Caco-2 (cell line): ENCODE measurements around the gene DLG2. TPM values are rescaled to one million over a fixed set of nuclear protein-coding genes. Genes with fewer than 3 reads are reported as not detected.

Experiments used
- BruUV-seq: library from RNA; stranded (reverse); fragments of 400-500 nt; replicated peaks from 2 replicates; lab custom pipeline; 2021; lab: Mats Ljungman, UMichigan
- CTCF ChIA-PET: fragments of 300-600 bp; sonication (Branson Sonifier 250); formaldehyde crosslinking; loops from one replicate; lab custom pipeline; 2022; ENCODE audit warnings: antibody characterized with exemption; lab: Charles Lee
- POLR2A ChIA-PET: fragments of 300-600 bp; sonication (Branson Sonifier 250); formaldehyde crosslinking; loops from one replicate; lab custom pipeline; 2022; ENCODE audit warnings: antibody characterized with exemption; lab: Charles Lee
- DNase-seq, 2 experiments: peaks; one replicate each; pipeline versions ENCODE4 v3.0.0 to v3.0.0-alpha.2; 2020 to 2022
- H3K27me3 ChIP-seq: replicated peaks from 2 replicates; pipeline ENCODE4 v1.6.0; 2011; ENCODE audit warnings: low read length; ENCODE audit not compliant: control insufficient read depth, insufficient read depth
- H3K36me3 ChIP-seq: 2 replicates; pipeline ENCODE4 v1.5.1; 2011; ENCODE audit warnings: low read length; ENCODE audit not compliant: control insufficient read depth, insufficient read depth
- H3K4me1 ChIP-seq: fragments of 250-450 bp; sonication (Bioruptor Pico); 2 replicates; pipeline ENCODE4 v1.5.1; 2020; ENCODE audit warnings: mild to moderate bottlenecking
- H3K4me3 ChIP-seq: 2 replicates; pipeline ENCODE4 v1.5.1; 2011; ENCODE audit warnings: low read depth, mild to moderate bottlenecking, control low read depth, low read length
- H3K9me3 ChIP-seq: fragments of 250-450 bp; sonication (Bioruptor Pico); 2 replicates; pipeline ENCODE4 v1.5.1; 2020; ENCODE audit warnings: mild to moderate bottlenecking, moderate library complexity
- H3K27ac Mint-ChIP-seq: one replicate; pipeline ENCODE4 v1.8.0; 2022; ENCODE audit warnings: mixed read lengths; ENCODE audit not compliant: unreplicated experiment
- H3K27me3 Mint-ChIP-seq: one replicate; pipeline ENCODE4 v1.8.0; 2022; ENCODE audit warnings: mixed read lengths; ENCODE audit not compliant: insufficient read depth, unreplicated experiment
- H3K36me3 Mint-ChIP-seq: one replicate; pipeline ENCODE4 v1.8.0; 2022; ENCODE audit warnings: mild to moderate bottlenecking, mixed read lengths; ENCODE audit not compliant: insufficient read depth, unreplicated experiment
- H3K4me1 Mint-ChIP-seq: one replicate; pipeline ENCODE4 v1.8.0; 2022; ENCODE audit warnings: low read depth, mixed read lengths; ENCODE audit not compliant: unreplicated experiment
- H3K4me3 Mint-ChIP-seq: one replicate; pipeline ENCODE4 v1.8.0; 2022; ENCODE audit warnings: mild to moderate bottlenecking, moderate library complexity, mixed read lengths; ENCODE audit not compliant: unreplicated experiment
- H3K9me3 Mint-ChIP-seq: one replicate; pipeline ENCODE4 v1.8.0; 2022; ENCODE audit warnings: mixed read lengths; ENCODE audit not compliant: unreplicated experiment
- CTCF ChIP-seq, 2 experiments: fragments of 200-600 bp in 1 of 2; IDR thresholded peaks; 1 replicate in 1 of 2; 2 replicates in 1 of 2; pipeline versions ENCODE4 v1.5.1 to v1.8.0; 2011 to 2022; ENCODE audit warnings: antibody characterized with exemption in 1 of 2, control low read depth in 1 of 2, inconsistent platforms in 1 of 2, low read depth in 1 of 2, low read length in 1 of 2, mild to moderate bottlenecking in 1 of 2, moderate library complexity in 1 of 2; ENCODE audit not compliant: insufficient read depth in 1 of 2, severe bottlenecking in 1 of 2, unreplicated experiment in 1 of 2
- intact Hi-C: fragments of 100-400 bp; cut with micrococcal nuclease; formaldehyde crosslinking; loops from one replicate; pipeline ENCODE4 v1.10.0; 2022; ENCODE audit not compliant: unreplicated experiment
- total RNA-seq: library from RNA; stranded (reverse); gene quantifications from 2 replicates; pipeline ENCODE4 v1.2.3, GENCODE V29; 2022

The DLG2 gene
- total RNA-seq, 1 experiment from 2014 or later, result 21.6 TPM

GRCh38 chr11:83721263-83721662 is 1905.9 kb downstream of the DLG2 start:
- Histone ChIP-seq H3K36me3 (no peaks in the 10 kb centered on the region), H3K4me3 (no peak overlapping the region), H3K27me3 (no peaks in the 10 kb centered on the region), H3K4me1 (peaks cover 49% of the 10 kb centered on the region), H3K9me3 (no peaks in the 10 kb centered on the region)
- POLR2A ChIA-PET, result interaction anchor here (0.6 to 1.0 kb wide), 3 partner anchors 35 to 485 kb away, joined by 3 to 6 read pairs (median 4); partner anchors contain the start of gene CCDC90B
- BruUV-seq, result no TSS peak
- intact Hi-C loops, result no loop called here
- H3K36me3 Mint-ChIP-seq, result peaks cover 12% of the 10 kb centered on the region
- peak overlapping the region; percentile 5 for H3K27ac Mint-ChIP-seq
- no peak for DNase-seq
- peaks cover 35% of the 10 kb centered on the region for H3K4me1 Mint-ChIP-seq
- peaks cover 8% of the 10 kb centered on the region for H3K9me3 Mint-ChIP-seq
- TF ChIP-seq CTCF (IDR thresholded peaks at IDR 0.05; ENCODE audit: insufficient read depth in 1 of 2, low read depth in 1 of 2, low read length in 1 of 2, severe bottlenecking in 1 of 2, unreplicated experiment in 1 of 2), result no peak
- no peaks in the 10 kb centered on the region for H3K27me3 Mint-ChIP-seq
- peak overlapping the region; percentile 3 for H3K4me3 Mint-ChIP-seq
- CTCF ChIA-PET, result interaction anchor here (0.7 to 1.4 kb wide), 3 partner anchors 10 to 887 kb away, joined by 4 to 7 read pairs (median 6); no protein-coding TSS in a partner anchor

GRCh38 chr11:83720675-83721074 is 1906.5 kb downstream of the DLG2 start:
- H3K9me3 ChIP-seq, result no peaks in the 10 kb centered on the region
- ChIA-PET POLR2A (interaction anchor here (0.6 to 1.0 kb wide), 3 partner anchors 36 to 485 kb away, joined by 3 to 6 read pairs (median 4); partner anchors contain the start of gene CCDC90B), CTCF (interaction anchor here (0.7 to 1.4 kb wide), 3 partner anchors 9 to 888 kb away, joined by 4 to 7 read pairs (median 6); no protein-coding TSS in a partner anchor)
- no TSS peak for BruUV-seq
- H3K9me3 Mint-ChIP-seq, result peaks cover 14% of the 10 kb centered on the region
- H3K27me3 Mint-ChIP-seq, result no peaks in the 10 kb centered on the region
- intact Hi-C loops, result no loop called here
- no peaks in the 10 kb centered on the region for H3K36me3 ChIP-seq
- H3K27ac Mint-ChIP-seq, result peak overlapping the region; percentile 5
- no peak overlapping the region for H3K4me3 Mint-ChIP-seq
- DNase-seq, result no peak
- H3K4me1 Mint-ChIP-seq, result peaks cover 38% of the 10 kb centered on the region
- peaks cover 43% of the 10 kb centered on the region for H3K4me1 ChIP-seq
- no peak for TF ChIP-seq CTCF (IDR thresholded peaks at IDR 0.05; ENCODE audit: insufficient read depth in 1 of 2, low read depth in 1 of 2, low read length in 1 of 2, severe bottlenecking in 1 of 2, unreplicated experiment in 1 of 2)
- H3K4me3 ChIP-seq, result no peak overlapping the region
- no peaks in the 10 kb centered on the region for H3K27me3 ChIP-seq
- H3K36me3 Mint-ChIP-seq, result peaks cover 16% of the 10 kb centered on the region

GRCh38 chr11:83717537-83717936 is 1909.6 kb downstream of the DLG2 start:
- CTCF ChIA-PET, result no interaction called here
- Mint-ChIP-seq H3K4me1 (peaks cover 48% of the 10 kb centered on the region), H3K4me3 (no peak overlapping the region), H3K9me3 (peaks cover 39% of the 10 kb centered on the region), H3K36me3 (peaks cover 9% of the 10 kb centered on the region), H3K27me3 (no peaks in the 10 kb centered on the region), H3K27ac (peak overlapping the region; percentile 16)
- no TSS peak for BruUV-seq
- Histone ChIP-seq H3K27me3 (no peaks in the 10 kb centered on the region), H3K36me3 (no peaks in the 10 kb centered on the region), H3K9me3 (no peaks in the 10 kb centered on the region), H3K4me3 (no peak overlapping the region), H3K4me1 (peaks cover 44% of the 10 kb centered on the region)
- TF ChIP-seq CTCF (IDR thresholded peaks at IDR 0.05; ENCODE audit: insufficient read depth in 1 of 2, low read depth in 1 of 2, low read length in 1 of 2, severe bottlenecking in 1 of 2, unreplicated experiment in 1 of 2), result no peak
- POLR2A ChIA-PET, result no interaction called here
- intact Hi-C loops, result loop anchor here (10.0 kb wide), 1 partner anchor 643 kb away; the partner anchor contains the start of gene RAB30
- DNase-seq, result no peak
